Keratinocyte (primary cell): ENCODE results near the gene SPAG6. TPM values are rescaled to one million over a fixed set of nuclear protein-coding genes. Genes with fewer than 3 reads are reported as not detected.

Experiments
- DNase-seq: peaks from one replicate; pipeline ENCODE4 v3.0.0-alpha.2; 2011; ENCODE audit warnings: low read depth, missing footprints, low spot score
- FAIRE-seq: peaks from 2 replicates; lab custom pipeline; 2011; peaks lifted over from hg19 to GRCh38; lab: Jason Lieb, UNC
- H2AFZ ChIP-seq: 2 replicates; pipeline ENCODE4 v1.6.0; 2012; ENCODE audit warnings: low read length, control low read depth, inconsistent platforms; ENCODE audit not compliant: control insufficient read depth
- H3K27ac ChIP-seq: 2 replicates; pipeline ENCODE4 v1.5.1; 2011; ENCODE audit warnings: low read length; ENCODE audit not compliant: control insufficient read depth, insufficient read depth
- H3K27me3 ChIP-seq: 3 replicates; pipeline ENCODE4 v1.6.0; 2011; ENCODE audit warnings: low read length; ENCODE audit not compliant: control insufficient read depth, insufficient read depth; ENCODE audit errors: extremely low read depth
- H3K36me3 ChIP-seq, 2 experiments: 2 replicates in 1 of 2; 3 replicates in 1 of 2; pipeline ENCODE4 v1.5.1; 2011; ENCODE audit warnings: low read length in 2 of 2, mild to moderate bottlenecking in 1 of 2; ENCODE audit not compliant: control insufficient read depth in 2 of 2, insufficient read depth in 2 of 2; ENCODE audit errors: extremely low read depth in 1 of 2
- H3K4me1 ChIP-seq: 3 replicates; pipeline ENCODE4 v1.5.1; 2011; ENCODE audit warnings: low read length; ENCODE audit not compliant: control insufficient read depth, insufficient read depth; ENCODE audit errors: extremely low read depth
- H3K4me2 ChIP-seq: 3 replicates; pipeline ENCODE4 v1.6.0; 2011; ENCODE audit warnings: low read depth, low read length; ENCODE audit not compliant: control insufficient read depth, insufficient read depth; ENCODE audit errors: extremely low read depth
- H3K4me3 ChIP-seq, 3 experiments: fragments of 200-600 bp in 1 of 3; sonication (generic) in 1 of 3; 2 replicates in 2 of 3; 3 replicates in 1 of 3; pipeline ENCODE4 v1.5.1; 2011 to 2016; ENCODE audit warnings: low read length in 3 of 3, mild to moderate bottlenecking in 3 of 3, control low read depth in 2 of 3, inconsistent platforms in 1 of 3, low read depth in 1 of 3, mixed read lengths in 1 of 3, mixed run types in 1 of 3, moderate library complexity in 1 of 3; ENCODE audit not compliant: control insufficient read depth in 2 of 3, insufficient read depth in 2 of 3; ENCODE audit errors: extremely low read depth in 1 of 3
- H3K79me2 ChIP-seq: 2 replicates; pipeline ENCODE4 v1.6.0; 2012; ENCODE audit warnings: low read length; ENCODE audit not compliant: control insufficient read depth, insufficient read depth
- H3K9ac ChIP-seq: 3 replicates; pipeline ENCODE4 v1.6.0; 2011; ENCODE audit warnings: low read length; ENCODE audit not compliant: control insufficient read depth, insufficient read depth; ENCODE audit errors: extremely low read depth
- H3K9me1 ChIP-seq: 3 replicates; pipeline ENCODE4 v1.6.0; 2011; ENCODE audit warnings: low read length; ENCODE audit not compliant: control insufficient read depth, insufficient read depth; ENCODE audit errors: extremely low read depth
- H3K9me3 ChIP-seq: 2 replicates; pipeline ENCODE4 v1.5.1; 2012; ENCODE audit warnings: low read depth, low read length; ENCODE audit not compliant: control insufficient read depth
- H4K20me1 ChIP-seq: 3 replicates; pipeline ENCODE4 v1.6.0; 2011; ENCODE audit warnings: low read length; ENCODE audit not compliant: control insufficient read depth, insufficient read depth; ENCODE audit errors: extremely low read depth
- EZH2 ChIP-seq: IDR thresholded peaks from one replicate; pipeline ENCODE4 v1.6.1; 2012; ENCODE audit warnings: inconsistent platforms, mild to moderate bottlenecking, low read length, moderate library complexity
- dilution Hi-C: fragments of 300-500 bp; cut with MboI; formaldehyde crosslinking; loops from one replicate; pipeline ENCODE4 v1.7.0; 2020; ENCODE audit warnings: low sequenced_read_pairs; ENCODE audit not compliant: extremely low pct_ligation_motif_present
- polyA plus RNA-seq, 5 experiments: library from polyadenylated mRNA; depleted of rRNA in 3 of 5; stranded (reverse) in 3 of 5; stranded (forward) in 1 of 5; unstranded in 1 of 5; fragments of >200 nt; gene quantifications; 1 replicate in 1 of 5; 2 replicates in 3 of 5; 3 replicates in 1 of 5; pipeline versions ENCODE4 v1.2.1 to v1.2.3, GENCODE V29; 2011 to 2012; ENCODE audit warnings: missing spikeins in 2 of 5, low read depth in 1 of 5, low replicate concordance in 1 of 5
- TF ChIP-seq, protein P1 (sequence below), 3 experiments: IDR thresholded peaks in 1 of 3; conservative IDR thresholded peaks in 1 of 3; optimal IDR thresholded peaks in 1 of 3; 2 replicates in 2 of 3; 3 replicates in 1 of 3; pipeline versions ENCODE3 to v1.5.1; 2011; ENCODE audit warnings: low read length in 3 of 3, mild to moderate bottlenecking in 3 of 3, moderate library complexity in 2 of 3, control low read depth in 1 of 3, inconsistent platforms in 1 of 3; ENCODE audit not compliant: insufficient read depth in 2 of 3; ENCODE audit errors: extremely low read depth in 1 of 3

The SPAG6 gene
- polyA plus RNA-seq, 1 donor (not counting 4 experiments of a cell fraction or from before 2014, with no cell fraction given), result not detected

- Histone ChIP-seq H3K9me3 (peaks cover 2% of the 10 kb centered on the region), H4K20me1 (no peaks in the 10 kb centered on the region), H3K27me3 (peaks cover 71% of the 10 kb centered on the region), H3K4me2 (no peak overlapping the region), H3K79me2 (no peaks in the 10 kb centered on the region), H3K4me1 (peaks cover 3% of the 10 kb centered on the region), H3K36me3 (no peaks in the 10 kb centered on the region), H3K27ac (no peak overlapping the region), H3K4me3 (no peak overlapping the region), H3K9me1 (no peaks in the 10 kb centered on the region), H3K9ac (no peak overlapping the region), H2AFZ (no peak overlapping the region)
- FAIRE-seq (no peak), DNase-seq (no peak)
- dilution Hi-C loops, result no loop called here
- TF ChIP-seq EZH2, result no peak
- TF ChIP-seq, protein P1, sequence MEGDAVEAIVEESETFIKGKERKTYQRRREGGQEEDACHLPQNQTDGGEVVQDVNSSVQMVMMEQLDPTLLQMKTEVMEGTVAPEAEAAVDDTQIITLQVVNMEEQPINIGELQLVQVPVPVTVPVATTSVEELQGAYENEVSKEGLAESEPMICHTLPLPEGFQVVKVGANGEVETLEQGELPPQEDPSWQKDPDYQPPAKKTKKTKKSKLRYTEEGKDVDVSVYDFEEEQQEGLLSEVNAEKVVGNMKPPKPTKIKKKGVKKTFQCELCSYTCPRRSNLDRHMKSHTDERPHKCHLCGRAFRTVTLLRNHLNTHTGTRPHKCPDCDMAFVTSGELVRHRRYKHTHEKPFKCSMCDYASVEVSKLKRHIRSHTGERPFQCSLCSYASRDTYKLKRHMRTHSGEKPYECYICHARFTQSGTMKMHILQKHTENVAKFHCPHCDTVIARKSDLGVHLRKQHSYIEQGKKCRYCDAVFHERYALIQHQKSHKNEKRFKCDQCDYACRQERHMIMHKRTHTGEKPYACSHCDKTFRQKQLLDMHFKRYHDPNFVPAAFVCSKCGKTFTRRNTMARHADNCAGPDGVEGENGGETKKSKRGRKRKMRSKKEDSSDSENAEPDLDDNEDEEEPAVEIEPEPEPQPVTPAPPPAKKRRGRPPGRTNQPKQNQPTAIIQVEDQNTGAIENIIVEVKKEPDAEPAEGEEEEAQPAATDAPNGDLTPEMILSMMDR (optimal IDR thresholded peaks at IDR 0.05 in 1 of 3, IDR thresholded peaks at IDR 0.05 in 1 of 3, conservative IDR thresholded peaks at IDR 0.05 in 1 of 3; ENCODE audit: extremely low read depth in 1 of 3, insufficient read depth in 2 of 3, low read length in 3 of 3), result no peak
These were observed 2.9 kb upstream of the SPAG6 start for GRCh38 chr10:22342421-22342820.

DNA sequence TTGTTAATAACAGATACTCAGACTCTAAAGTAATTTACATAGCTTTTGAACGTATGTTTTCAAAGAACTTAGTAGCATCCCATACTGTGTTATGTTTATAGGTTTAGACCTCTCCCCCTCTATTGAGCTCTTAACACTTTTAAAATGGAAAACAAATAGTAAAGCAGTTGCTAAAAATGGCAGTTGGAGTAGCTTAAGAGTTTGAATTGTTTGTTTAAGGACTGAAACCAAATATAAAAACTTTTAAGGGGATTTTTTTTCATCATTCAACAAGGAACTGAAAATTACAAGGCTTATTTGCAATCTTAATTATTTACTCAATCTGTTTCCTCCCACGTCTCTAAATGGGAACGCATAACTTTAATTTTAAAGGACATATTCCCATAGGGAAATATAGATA is 1.6 kb upstream of the SPAG6 start:
- dilution Hi-C loops, result no loop called here
- H4K20me1 ChIP-seq, result no peaks in the 10 kb centered on the region
- H2AFZ ChIP-seq, result no peak overlapping the region
- H3K79me2 ChIP-seq, result no peaks in the 10 kb centered on the region
- no peak overlapping the region for H3K9ac ChIP-seq
- no peak overlapping the region for H3K27ac ChIP-seq
- TF ChIP-seq EZH2, result no peak
- H3K27me3 ChIP-seq, result peaks cover 72% of the 10 kb centered on the region
- H3K4me1 ChIP-seq, result peaks cover 3% of the 10 kb centered on the region
- no peak for FAIRE-seq
- H3K36me3 ChIP-seq, result no peaks in the 10 kb centered on the region
- H3K4me2 ChIP-seq, result no peak overlapping the region
- no peak for DNase-seq
- H3K9me3 ChIP-seq, result peaks cover 2% of the 10 kb centered on the region
- H3K4me3 ChIP-seq, result no peak overlapping the region
- no peaks in the 10 kb centered on the region for H3K9me1 ChIP-seq

- no peak for FAIRE-seq
- no peaks in the 10 kb centered on the region for H3K36me3 ChIP-seq
- no peak overlapping the region for H3K9ac ChIP-seq
- TF ChIP-seq, protein P1 (optimal IDR thresholded peaks at IDR 0.05 in 1 of 3, IDR thresholded peaks at IDR 0.05 in 1 of 3, conservative IDR thresholded peaks at IDR 0.05 in 1 of 3; ENCODE audit: extremely low read depth in 1 of 3, insufficient read depth in 2 of 3, low read length in 3 of 3), result no peak
- TF ChIP-seq EZH2, result no peak
- no peak overlapping the region for H2AFZ ChIP-seq
- H3K9me1 ChIP-seq, result no peaks in the 10 kb centered on the region
- H3K9me3 ChIP-seq, result peaks cover 2% of the 10 kb centered on the region
- H3K27ac ChIP-seq, result no peak overlapping the region
- H4K20me1 ChIP-seq, result no peaks in the 10 kb centered on the region
- peaks cover 3% of the 10 kb centered on the region for H3K4me1 ChIP-seq
- H3K4me3 ChIP-seq, result no peak overlapping the region
- H3K4me2 ChIP-seq, result no peak overlapping the region
- dilution Hi-C loops, result no loop called here
- H3K27me3 ChIP-seq, result peaks cover 71% of the 10 kb centered on the region
- no peak for DNase-seq
- H3K79me2 ChIP-seq, result no peaks in the 10 kb centered on the region
These were observed 1.0 kb upstream of the SPAG6 start for GRCh38 chr10:22344249-22344648.
